ENCODE measurements around the gene IQCC.

- no peak for TF ChIP-seq POLR2A (IDR thresholded peaks at IDR 0.05)
- TF ChIP-seq, protein P1, sequence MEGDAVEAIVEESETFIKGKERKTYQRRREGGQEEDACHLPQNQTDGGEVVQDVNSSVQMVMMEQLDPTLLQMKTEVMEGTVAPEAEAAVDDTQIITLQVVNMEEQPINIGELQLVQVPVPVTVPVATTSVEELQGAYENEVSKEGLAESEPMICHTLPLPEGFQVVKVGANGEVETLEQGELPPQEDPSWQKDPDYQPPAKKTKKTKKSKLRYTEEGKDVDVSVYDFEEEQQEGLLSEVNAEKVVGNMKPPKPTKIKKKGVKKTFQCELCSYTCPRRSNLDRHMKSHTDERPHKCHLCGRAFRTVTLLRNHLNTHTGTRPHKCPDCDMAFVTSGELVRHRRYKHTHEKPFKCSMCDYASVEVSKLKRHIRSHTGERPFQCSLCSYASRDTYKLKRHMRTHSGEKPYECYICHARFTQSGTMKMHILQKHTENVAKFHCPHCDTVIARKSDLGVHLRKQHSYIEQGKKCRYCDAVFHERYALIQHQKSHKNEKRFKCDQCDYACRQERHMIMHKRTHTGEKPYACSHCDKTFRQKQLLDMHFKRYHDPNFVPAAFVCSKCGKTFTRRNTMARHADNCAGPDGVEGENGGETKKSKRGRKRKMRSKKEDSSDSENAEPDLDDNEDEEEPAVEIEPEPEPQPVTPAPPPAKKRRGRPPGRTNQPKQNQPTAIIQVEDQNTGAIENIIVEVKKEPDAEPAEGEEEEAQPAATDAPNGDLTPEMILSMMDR (IDR thresholded peaks at IDR 0.05) = no peak
Observed at GRCh38 chr1:32197837-32198236, 7.6 kb upstream of the IQCC start.

Measured in Peyer's patch (tissue), 4 donors.